Calu3 (cell line): Measurements from ENCODE around the gene PLIN3. TPM values are rescaled to one million over a fixed set of nuclear protein-coding genes. Genes with fewer than 3 reads are reported as not detected.
"Not testable (repeated sequence)": the region's sequence is repeated elsewhere in the genome, so short reads cannot be mapped to it uniquely, and the experiment has no call there.

Experiments
- BruUV-seq: library from RNA; stranded (reverse); fragments of 400-500 nt; replicated peaks from 2 replicates; lab custom pipeline; 2021; lab: Mats Ljungman, UMichigan
- CTCF ChIA-PET: fragments of 300-600 bp; sonication (Branson Sonifier 250); formaldehyde crosslinking; loops from one replicate; lab custom pipeline; 2022; ENCODE audit warnings: antibody characterized with exemption; lab: Charles Lee
- DNase-seq: peaks from one replicate; pipeline ENCODE4 v3.0.0; 2022
- H3K27ac Mint-ChIP-seq: one replicate; pipeline ENCODE4 v1.8.0; 2022; ENCODE audit warnings: mixed read lengths; ENCODE audit not compliant: unreplicated experiment
- H3K27me3 Mint-ChIP-seq: one replicate; pipeline ENCODE4 v1.8.0; 2022; ENCODE audit warnings: mixed read lengths; ENCODE audit not compliant: unreplicated experiment
- H3K36me3 Mint-ChIP-seq: one replicate; pipeline ENCODE4 v1.8.0; 2022; ENCODE audit warnings: mild to moderate bottlenecking, moderate library complexity, mixed read lengths; ENCODE audit not compliant: insufficient read depth, unreplicated experiment
- H3K4me1 Mint-ChIP-seq: one replicate; pipeline ENCODE4 v1.8.0; 2022; ENCODE audit warnings: mild to moderate bottlenecking, low read depth, mixed read lengths; ENCODE audit not compliant: unreplicated experiment
- H3K4me3 Mint-ChIP-seq: one replicate; pipeline ENCODE4 v1.8.0; 2022; ENCODE audit warnings: mild to moderate bottlenecking, low read depth, moderate library complexity, mixed read lengths; ENCODE audit not compliant: unreplicated experiment
- H3K9me3 Mint-ChIP-seq: one replicate; pipeline ENCODE4 v1.8.0; 2022; ENCODE audit warnings: low read depth, mixed read lengths; ENCODE audit not compliant: unreplicated experiment
- CTCF ChIP-seq: fragments of 200-600 bp; IDR thresholded peaks from one replicate; pipeline ENCODE4 v1.8.0; 2022; ENCODE audit warnings: antibody characterized with exemption; ENCODE audit not compliant: unreplicated experiment
- intact Hi-C: fragments of 100-400 bp; cut with micrococcal nuclease; formaldehyde crosslinking; loops from one replicate; pipeline ENCODE4 v1.10.0; 2022; ENCODE audit not compliant: unreplicated experiment
- total RNA-seq: library from RNA; stranded (reverse); gene quantifications from 2 replicates; pipeline ENCODE4 v1.2.3, GENCODE V29; 2022

The PLIN3 gene
- total RNA-seq, 1 experiment from 2014 or later, result 43.7 TPM

- H3K27ac Mint-ChIP-seq, intact Hi-C loops, H3K4me3 Mint-ChIP-seq, H3K36me3 Mint-ChIP-seq, BruUV-seq, H3K9me3 Mint-ChIP-seq, H3K27me3 Mint-ChIP-seq, DNase-seq, H3K4me1 Mint-ChIP-seq: not testable (repeated sequence)
- CTCF ChIA-PET, result interaction anchor here (0.7 kb wide), 1 partner anchor 91 kb away, joined by 4 read pairs; the partner anchor contains the start of gene FEM1A
Observed at GRCh38 chr19:4882874-4883273, 15.4 kb upstream of the PLIN3 start.

GRCh38 chr19:4879041-4879440 is 11.6 kb upstream of the PLIN3 start:
- BruUV-seq, result no TSS peak
- no peak for TF ChIP-seq CTCF
- DNase-seq, result no peak
- Mint-ChIP-seq H3K36me3 (no peaks in the 10 kb centered on the region), H3K9me3 (no peaks in the 10 kb centered on the region), H3K4me1 (no peaks in the 10 kb centered on the region), H3K27ac (no peak overlapping the region), H3K27me3 (no peaks in the 10 kb centered on the region), H3K4me3 (no peak overlapping the region)
- CTCF ChIA-PET, result interaction anchor here (0.6 kb wide), 1 partner anchor 14 kb away, joined by 7 read pairs; no protein-coding TSS in a partner anchor
- intact Hi-C loops, result no loop called here

- H3K27ac Mint-ChIP-seq, result no peak overlapping the region
- H3K9me3 Mint-ChIP-seq, result no peaks in the 10 kb centered on the region
- intact Hi-C loops, result no loop called here
- no TSS peak for BruUV-seq
- CTCF ChIA-PET, result interaction anchor here (0.6 kb wide), 1 partner anchor 14 kb away, joined by 7 read pairs; no protein-coding TSS in a partner anchor
- H3K27me3 Mint-ChIP-seq, result no peaks in the 10 kb centered on the region
- H3K4me3 Mint-ChIP-seq, result no peak overlapping the region
- DNase-seq, result no peak
- TF ChIP-seq CTCF, result no peak
- no peaks in the 10 kb centered on the region for H3K4me1 Mint-ChIP-seq
- H3K36me3 Mint-ChIP-seq, result no peaks in the 10 kb centered on the region
Observed at GRCh38 chr19:4878491-4878968, 11.1 kb upstream of the PLIN3 start.

- H3K27ac Mint-ChIP-seq, result no peak overlapping the region
- H3K9me3 Mint-ChIP-seq, result no peaks in the 10 kb centered on the region
- intact Hi-C loops, result no loop called here
- H3K36me3 Mint-ChIP-seq, result no peaks in the 10 kb centered on the region
- no peak overlapping the region for H3K4me3 Mint-ChIP-seq
- BruUV-seq, result no TSS peak
- no peaks in the 10 kb centered on the region for H3K4me1 Mint-ChIP-seq
- no peak for DNase-seq
- TF ChIP-seq CTCF, result no peak
- H3K27me3 Mint-ChIP-seq, result no peaks in the 10 kb centered on the region
- CTCF ChIA-PET, result no interaction called here
Observed at GRCh38 chr19:4877753-4878490, 10.5 kb upstream of the PLIN3 start.
